ENCODE results near the gene KRTAP4-7. TPM values are rescaled to one million over a fixed set of nuclear protein-coding genes. Genes with fewer than 3 reads are reported as not detected.
"Not testable (repeated sequence)": the region's sequence is repeated elsewhere in the genome, so short reads cannot be mapped to it uniquely, and the experiment has no call there.

KRTAP4-7 gene
- total and polyA plus RNA-seq, 12 donors, result not detected

- no peak within 1 kb of the TSS for H3K27ac ChIP-seq
- no peak for TF ChIP-seq POLR2A (IDR thresholded peaks at IDR 0.05)
- no peak within 1 kb of the TSS for H3K4me3 ChIP-seq
- 44 to 68% (median 62%) methylated on average over 8 to 10 of the region's 10 CpGs for WGBS, 4 donors
- DNase-seq, result no peak
- no peaks in the 10 kb centered on the region for H3K27me3 ChIP-seq
- H3K4me1 ChIP-seq (replicated peaks in 1 of 2), result no peaks in the 10 kb centered on the region
- H3K9me3 ChIP-seq (replicated peaks in 1 of 3), result no peaks in the 10 kb centered on the region
- intact Hi-C loops (cut with DNase I), result no loop called here
- H3K36me3 ChIP-seq (replicated peaks in 1 of 2), result no peaks in the 10 kb centered on the region
Observed at GRCh38 chr17:41101586-41102259, 17.8 kb downstream of the KRTAP4-7 start, which contains the start of gene KRTAP4-16. Gene KRTAP4-16, minus strand, starts transcription at chr17:41102209. Its CDS starts 0 bp downstream, at chr17:41102209.

- intact Hi-C loops (cut with DNase I), result no loop called here
- H3K9me3 ChIP-seq (replicated peaks in 1 of 3), result no peaks in the 10 kb centered on the region
- H3K27ac ChIP-seq, result no peak overlapping the region
- H3K4me3 ChIP-seq, result no peak overlapping the region
- H3K27me3 ChIP-seq, result no peaks in the 10 kb centered on the region
- 82 to 94% (median 85%) methylated on average over 1 of the region's 1 CpG for WGBS, 4 donors
- DNase-seq, result no peak
- H3K36me3 ChIP-seq (replicated peaks in 1 of 2), result no peaks in the 10 kb centered on the region
- TF ChIP-seq, protein P1, sequence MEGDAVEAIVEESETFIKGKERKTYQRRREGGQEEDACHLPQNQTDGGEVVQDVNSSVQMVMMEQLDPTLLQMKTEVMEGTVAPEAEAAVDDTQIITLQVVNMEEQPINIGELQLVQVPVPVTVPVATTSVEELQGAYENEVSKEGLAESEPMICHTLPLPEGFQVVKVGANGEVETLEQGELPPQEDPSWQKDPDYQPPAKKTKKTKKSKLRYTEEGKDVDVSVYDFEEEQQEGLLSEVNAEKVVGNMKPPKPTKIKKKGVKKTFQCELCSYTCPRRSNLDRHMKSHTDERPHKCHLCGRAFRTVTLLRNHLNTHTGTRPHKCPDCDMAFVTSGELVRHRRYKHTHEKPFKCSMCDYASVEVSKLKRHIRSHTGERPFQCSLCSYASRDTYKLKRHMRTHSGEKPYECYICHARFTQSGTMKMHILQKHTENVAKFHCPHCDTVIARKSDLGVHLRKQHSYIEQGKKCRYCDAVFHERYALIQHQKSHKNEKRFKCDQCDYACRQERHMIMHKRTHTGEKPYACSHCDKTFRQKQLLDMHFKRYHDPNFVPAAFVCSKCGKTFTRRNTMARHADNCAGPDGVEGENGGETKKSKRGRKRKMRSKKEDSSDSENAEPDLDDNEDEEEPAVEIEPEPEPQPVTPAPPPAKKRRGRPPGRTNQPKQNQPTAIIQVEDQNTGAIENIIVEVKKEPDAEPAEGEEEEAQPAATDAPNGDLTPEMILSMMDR (IDR thresholded peaks at IDR 0.05), result no peak
- H3K4me1 ChIP-seq (replicated peaks in 1 of 2), result no peaks in the 10 kb centered on the region
Observed at GRCh38 chr17:41103896-41104295, 19.9 kb downstream of the KRTAP4-7 start.

- H3K27me3 ChIP-seq; H3K9me3 ChIP-seq (replicated peaks in 1 of 3); H3K36me3 ChIP-seq (replicated peaks in 1 of 2); intact Hi-C loops (cut with DNase I); H3K4me3 ChIP-seq; H3K27ac ChIP-seq; DNase-seq; H3K4me1 ChIP-seq (replicated peaks in 1 of 2): not testable (repeated sequence)
- 63 to 71% (median 69%) methylated on average over 2 of the region's 2 CpGs for WGBS, 4 donors
Observed at GRCh38 chr17:41104386-41105038, 20.6 kb downstream of the KRTAP4-7 start.

- H3K4me3 ChIP-seq; H3K4me1 ChIP-seq (replicated peaks in 1 of 2); H3K9me3 ChIP-seq (replicated peaks in 1 of 3); H3K36me3 ChIP-seq (replicated peaks in 1 of 2); DNase-seq; H3K27me3 ChIP-seq; H3K27ac ChIP-seq; intact Hi-C loops (cut with DNase I): not testable (repeated sequence)
- WGBS, 4 donors, result 68 to 77% (median 76%) methylated on average over 5 to 10 of the region's 10 CpGs; no CpG with 5 or more reads in 1 of the 4 donors
Observed at GRCh38 chr17:41105347-41105746, 21.4 kb downstream of the KRTAP4-7 start, which contains the start of gene KRTAP4-9. Gene KRTAP4-9, plus strand, starts transcription at chr17:41105389. Its CDS starts 0 bp downstream, at chr17:41105389.

GRCh38 chr17:41107941-41108450, 24.0 kb downstream of the KRTAP4-7 start:
- WGBS, 4 donors, result 29 to 40% (median 37%) methylated on average over 1 of the region's 1 CpG
- TF ChIP-seq POLR2A (IDR thresholded peaks at IDR 0.05), result no peak
- TF ChIP-seq, protein P1 (IDR thresholded peaks at IDR 0.05), result no peak
- intact Hi-C loops (cut with DNase I), result no loop called here
- Histone ChIP-seq H3K4me3 (no peak overlapping the region), H3K27me3 (no peaks in the 10 kb centered on the region), H3K27ac (no peak overlapping the region), H3K9me3 (replicated peaks in 1 of 3) (peaks cover 0 to 1% (median 0%) of the 10 kb centered on the region in 3 donors), H3K36me3 (replicated peaks in 1 of 2) (no peaks in the 10 kb centered on the region), H3K4me1 (replicated peaks in 1 of 2) (no peaks in the 10 kb centered on the region)
- DNase-seq, result no peak

- H3K4me1 ChIP-seq (replicated peaks in 1 of 2); H3K4me3 ChIP-seq; intact Hi-C loops (cut with DNase I); DNase-seq; H3K9me3 ChIP-seq (replicated peaks in 1 of 3); H3K36me3 ChIP-seq (replicated peaks in 1 of 2); H3K27ac ChIP-seq; H3K27me3 ChIP-seq: not testable (repeated sequence)
- WGBS, 4 donors, result 0 to 61% (median 21%) methylated on average over 1 of the region's 1 CpG
Observed at GRCh38 chr17:41108728-41109386, 24.9 kb downstream of the KRTAP4-7 start.

All from adrenal gland (tissue), 12 donors.